CD4-positive, alpha-beta T cell treated with Interleukin-2 at 100 ng/mL for 4 hours (primary cell): ENCODE results near the gene EYS.
"Not testable (repeated sequence)": the region's sequence is repeated elsewhere in the genome, so short reads cannot be mapped to it uniquely, and the experiment has no call there.

Experiments
- DNase-seq: peaks from one replicate; pipeline ENCODE4 v3.0.0-alpha.2; 2020; ENCODE audit warnings: low spot score

Gene EYS

DNA sequence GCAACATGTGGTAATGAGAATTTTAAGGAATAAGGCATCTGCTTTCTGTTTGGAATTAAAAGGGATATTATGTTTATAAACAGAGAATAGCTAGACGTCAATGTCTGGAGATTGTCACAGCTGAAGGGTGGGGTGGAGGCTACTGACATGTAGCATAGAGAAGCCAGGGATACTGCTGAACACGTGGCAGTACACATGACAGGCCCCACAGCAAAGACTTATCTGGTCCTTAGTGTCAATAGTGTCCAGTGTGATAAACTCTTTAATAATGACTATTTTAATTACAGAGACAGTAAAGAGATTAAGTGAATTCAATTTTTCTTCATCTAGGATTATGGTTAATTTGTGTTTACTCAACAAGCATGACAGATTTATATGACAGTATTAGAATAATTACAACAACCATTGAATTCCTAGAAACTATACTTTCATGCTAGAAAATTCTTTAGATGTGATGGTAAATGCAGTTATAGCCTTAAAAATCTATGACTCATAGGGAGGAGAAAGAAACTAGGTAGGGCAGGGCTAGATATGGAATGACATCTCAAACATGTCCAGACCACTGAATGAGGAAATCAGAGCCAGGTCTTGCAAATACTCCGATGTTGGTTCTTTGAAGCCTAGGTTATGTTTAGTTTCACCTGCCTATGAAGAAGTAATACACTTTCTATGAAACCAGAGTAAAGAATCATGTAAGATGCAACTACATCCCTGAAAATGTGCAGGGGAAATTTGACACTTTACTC is 1671.9 kb downstream of the EYS start:
- DNase-seq: no peak

DNA sequence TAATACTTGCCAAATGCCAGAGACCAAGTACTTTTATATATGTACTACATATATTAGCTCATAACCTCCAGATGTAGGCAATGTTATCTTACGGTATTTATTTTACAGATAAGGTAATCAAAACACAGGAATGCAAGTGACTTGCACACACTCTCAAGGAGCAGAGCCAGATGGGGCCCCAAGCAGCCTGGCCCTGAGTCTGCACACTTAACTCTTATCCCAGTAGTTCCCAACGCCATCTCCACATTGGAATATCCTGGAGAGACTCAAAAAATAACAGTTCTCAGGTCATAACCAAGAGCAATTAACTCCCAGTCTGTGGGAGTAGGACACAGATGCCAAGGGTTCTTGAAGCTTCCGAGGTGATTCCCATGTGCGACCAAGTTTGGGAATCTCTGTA is 1672.7 kb downstream of the EYS start:
- no peak for DNase-seq

GRCh38 chr6:64030950-64031618 is 1675.9 kb downstream of the EYS start:
- DNase-seq: not testable (repeated sequence)

- DNase-seq: no peak
Measured at GRCh38 chr6:64023693-64024092, 1683.3 kb downstream of the EYS start.

GRCh38 chr6:64014595-64014994 is 1692.4 kb downstream of the EYS start:
- no peak for DNase-seq

DNA sequence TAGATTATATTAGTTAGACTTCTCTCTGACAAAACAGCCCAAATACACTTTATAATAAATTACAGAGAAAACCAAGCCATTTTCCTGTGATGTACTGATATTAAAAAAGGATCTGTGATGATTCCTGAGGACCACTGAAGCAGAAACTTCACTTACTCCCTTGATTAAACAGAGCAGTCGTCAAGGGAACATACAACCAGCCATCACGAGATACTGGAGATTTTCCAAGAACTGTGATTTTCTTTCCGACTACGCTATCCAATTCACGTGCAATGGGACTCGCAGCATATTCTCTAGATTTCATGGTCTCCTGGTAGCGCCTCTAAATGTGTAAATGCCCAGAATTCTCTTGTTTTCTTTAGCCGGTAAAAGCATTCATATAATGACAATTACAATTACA is 1694.0 kb downstream of the EYS start:
- no peak for DNase-seq

DNA sequence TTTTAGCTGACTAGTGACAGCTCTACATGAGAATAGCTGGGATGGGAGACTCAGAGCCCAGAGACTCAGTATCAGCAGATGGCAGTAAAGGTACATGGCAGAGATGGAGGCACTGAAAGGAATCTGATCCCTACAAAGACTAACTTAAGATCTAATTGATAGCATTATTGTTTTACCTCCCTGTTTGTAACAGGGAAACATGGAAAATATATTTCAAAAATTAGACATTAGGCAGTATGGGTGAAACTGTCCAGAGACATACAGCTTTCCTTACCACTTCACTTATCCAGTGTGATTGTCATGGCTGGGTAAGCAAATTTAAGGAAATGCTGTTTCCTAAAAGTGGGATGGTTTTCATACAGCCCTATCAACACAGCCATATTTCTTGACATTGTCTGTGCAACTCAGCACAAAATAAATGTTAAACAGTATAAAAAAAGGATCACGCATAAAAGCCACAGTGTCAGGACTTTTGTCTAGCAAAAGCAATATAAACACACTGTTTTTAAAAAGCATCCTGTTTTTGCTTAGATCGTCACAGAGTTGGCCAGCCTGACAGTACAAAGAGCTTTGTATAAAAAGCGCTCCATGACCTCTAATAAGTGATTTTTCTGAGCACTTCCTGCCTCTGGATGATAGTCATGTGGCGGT is 1694.5 kb downstream of the EYS start:
- DNase-seq: no peak

- DNase-seq: no peak
Measured at GRCh38 chr6:64010666-64011065, 1696.4 kb downstream of the EYS start.

GRCh38 chr6:64010010-64010409 is 1697.0 kb downstream of the EYS start:
- DNase-seq: no peak

- no peak for DNase-seq
Measured at GRCh38 chr6:64006246-64006645, 1700.8 kb downstream of the EYS start.

DNA sequence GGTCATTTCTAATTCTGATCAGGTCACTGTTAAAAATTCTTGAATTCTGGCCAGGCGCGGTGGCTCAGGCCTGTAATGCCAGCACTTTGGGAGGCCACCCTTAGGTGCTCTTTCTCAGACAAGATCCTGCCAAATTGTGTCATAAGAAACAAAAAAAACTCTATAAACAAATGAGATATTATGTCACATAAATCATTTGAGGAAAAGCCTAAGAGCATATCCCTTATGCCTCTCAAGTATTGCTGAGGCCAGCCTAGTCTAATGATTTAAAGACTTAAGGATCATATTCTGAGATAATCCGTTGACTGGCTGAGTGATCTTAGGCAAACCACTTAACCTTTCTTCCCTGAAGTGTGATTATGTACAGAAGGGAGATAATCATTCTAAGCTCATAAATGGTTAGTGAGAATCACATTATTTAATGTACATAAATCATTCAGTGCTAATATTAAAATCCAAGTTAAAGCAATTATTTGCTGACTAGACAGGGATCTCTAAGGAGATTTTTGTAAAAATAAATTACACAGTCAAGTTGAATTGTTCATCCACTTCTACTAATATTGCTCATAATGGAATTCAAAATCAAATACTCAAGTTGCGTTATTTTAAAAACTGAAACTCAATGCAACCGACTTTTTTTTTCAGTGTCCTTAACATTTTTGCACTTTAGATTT is 1706.1 kb downstream of the EYS start:
- DNase-seq: no peak

GRCh38 chr6:63999613-64000012 is 1707.4 kb downstream of the EYS start:
- no peak for DNase-seq

DNA sequence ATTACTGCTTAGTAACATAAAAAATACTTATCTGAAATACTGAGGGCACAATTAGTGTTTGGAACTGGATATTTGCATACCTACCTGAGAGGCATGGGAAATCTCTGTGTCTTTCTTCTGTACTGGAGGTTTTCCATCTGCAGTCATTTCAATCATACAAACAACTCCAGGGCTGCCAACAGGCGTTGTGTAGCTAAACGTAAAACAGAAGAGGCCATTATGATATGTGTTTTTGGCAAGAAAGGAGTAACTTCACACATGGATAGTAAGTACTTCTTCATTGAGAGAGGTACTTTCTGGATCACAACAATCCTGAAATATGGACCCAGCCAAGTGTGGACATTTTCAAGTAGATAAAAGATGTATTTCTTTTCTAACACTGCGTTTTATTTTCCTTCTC is 1708.0 kb downstream of the EYS start:
- no peak for DNase-seq

DNA sequence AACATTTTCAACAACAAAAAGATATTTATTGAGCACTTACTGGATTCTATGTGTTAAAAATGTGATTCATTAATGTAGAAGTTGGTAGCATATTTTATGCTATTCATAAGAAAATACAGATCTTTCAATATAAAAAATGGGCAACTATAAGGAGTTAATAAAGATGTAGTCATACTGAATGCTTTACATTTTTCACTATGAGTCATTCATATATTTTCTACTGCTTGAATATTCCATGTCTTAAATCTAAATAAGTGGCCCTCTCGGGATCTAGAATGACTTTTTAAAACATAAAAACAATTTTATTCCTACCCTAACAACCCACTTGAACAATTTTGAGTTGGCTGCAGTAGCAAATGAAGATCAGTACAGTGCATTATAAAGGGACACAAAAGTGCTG is 1709.3 kb downstream of the EYS start:
- DNase-seq: no peak

GRCh38 chr6:63997221-63997620 is 1709.8 kb downstream of the EYS start:
- no peak for DNase-seq

GRCh38 chr6:63985223-63985622 is 1721.8 kb downstream of the EYS start:
- DNase-seq: no peak

- DNase-seq: no peak
Measured at GRCh38 chr6:63975699-63976098, 1731.3 kb downstream of the EYS start.

DNA sequence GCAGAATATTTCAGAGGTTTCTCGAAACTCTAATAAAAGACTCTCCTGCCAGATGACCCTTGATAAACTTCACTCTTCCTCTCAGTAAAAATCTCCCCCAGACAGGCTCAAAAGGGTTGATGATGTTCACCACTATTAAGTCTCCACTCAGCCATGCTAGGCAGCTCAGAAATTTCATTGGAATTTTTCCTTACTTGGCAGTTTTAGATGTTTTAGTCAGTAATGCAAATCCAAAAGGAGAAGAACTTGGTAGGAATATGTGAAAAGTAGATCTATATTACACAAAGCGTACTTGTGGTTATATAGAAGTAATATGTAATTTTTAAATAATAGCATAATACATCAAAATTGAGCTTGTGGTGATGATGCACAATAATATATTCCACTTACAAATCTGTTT is 1738.4 kb downstream of the EYS start:
- no peak for DNase-seq

DNA sequence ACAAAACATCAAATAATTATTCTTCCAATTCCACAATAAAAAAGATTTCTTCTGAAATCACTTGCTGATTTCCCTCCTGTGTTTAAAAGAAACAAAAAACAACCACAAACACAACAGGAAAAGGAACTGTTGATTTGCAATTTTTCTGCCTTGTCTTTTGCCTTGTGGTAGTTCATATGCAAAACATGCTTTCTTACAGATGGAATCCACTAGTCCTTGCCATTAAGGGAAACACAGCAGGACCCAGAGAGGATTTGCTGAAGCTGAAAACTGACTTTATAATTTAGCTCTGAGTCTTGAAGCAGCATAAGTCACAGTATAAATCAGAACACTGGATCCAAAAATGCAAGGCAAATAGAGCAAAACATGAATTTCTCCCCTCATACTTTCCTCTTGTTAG is 1742.7 kb downstream of the EYS start:
- no peak for DNase-seq

DNA sequence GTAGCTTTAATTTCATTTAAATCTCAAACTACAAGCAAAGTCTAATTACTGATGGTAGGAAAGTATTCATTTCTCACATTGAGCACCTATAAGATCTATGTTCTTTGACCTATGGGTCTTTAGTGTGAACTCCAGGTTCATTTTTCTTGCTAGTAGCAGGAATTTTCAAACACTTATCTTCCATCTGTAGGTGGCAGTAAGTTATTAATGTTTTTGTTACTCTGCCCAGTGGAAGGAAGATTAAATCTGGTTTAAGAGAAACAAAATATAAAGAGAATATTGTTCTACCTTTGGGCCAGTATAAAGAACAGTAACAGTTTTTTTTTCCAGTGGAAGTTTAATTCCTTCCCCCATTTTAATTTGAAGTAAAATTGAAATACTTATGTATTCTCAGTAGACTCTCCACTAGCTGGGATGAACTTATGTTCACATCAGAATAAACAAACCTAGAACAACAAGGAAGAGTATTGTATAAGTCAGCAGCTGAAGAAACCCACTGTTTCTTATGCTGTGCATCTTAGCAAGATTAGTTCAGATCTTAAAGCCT is 1743.2 kb downstream of the EYS start:
- DNase-seq: no peak

DNA sequence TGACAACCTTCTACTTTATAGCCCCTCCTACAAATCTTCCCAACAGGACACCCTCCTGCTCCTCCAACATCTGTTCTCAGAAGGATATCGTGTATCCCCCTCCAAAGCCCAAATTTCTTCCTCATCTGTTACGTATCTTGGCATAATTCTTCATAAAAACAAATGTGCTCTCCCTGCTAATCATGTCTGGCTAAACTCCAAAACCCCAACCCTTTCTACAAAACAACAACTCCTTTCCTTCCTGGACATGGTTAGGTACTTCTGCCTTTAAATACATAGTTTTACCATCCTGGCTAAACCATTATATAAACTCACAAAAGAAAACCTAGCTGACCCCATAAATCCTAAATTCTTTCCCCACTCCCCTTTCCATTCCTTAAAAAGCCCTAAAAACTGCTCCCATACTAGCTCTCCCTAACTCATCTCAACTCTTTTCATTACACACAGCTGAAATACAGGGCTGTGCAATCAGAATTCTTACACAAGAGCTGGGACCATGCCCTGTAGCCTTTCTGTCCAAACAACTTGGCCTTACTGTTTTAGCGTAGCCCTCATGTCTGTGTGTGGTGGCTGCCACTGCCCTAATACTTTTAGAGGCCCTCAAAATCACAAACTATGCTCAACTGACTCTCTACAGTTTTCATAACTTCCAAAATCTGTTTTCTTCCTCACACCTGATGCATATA is 1753.5 kb downstream of the EYS start:
- not testable (repeated sequence) for DNase-seq
